HepG2 (cell line): ENCODE measurements around the gene CTNNA3. TPM values are rescaled to one million over a fixed set of nuclear protein-coding genes. Genes with fewer than 3 reads are reported as not detected.

ENCODE experiments used
- ATAC-seq: fragments of 200-7000 bp; cut with Tn5 transposase; 3 replicates; pipeline ENCODE4 v1.9.1; 2020; ENCODE audit warnings: mild to moderate bottlenecking, moderate library complexity
- BruUV-seq: library from RNA; stranded (reverse); fragments of 400-500 nt; replicated peaks from 2 replicates; lab custom pipeline; 2021; lab: Mats Ljungman, UMichigan
- CTCF ChIA-PET: fragments of 300-600 bp; formaldehyde crosslinking; extraction: SDS; loops from one replicate; lab custom pipeline; 2021; ENCODE audit warnings: low total read pairs, inconsistent platforms, low intra/inter-chr PET ratio; lab: Yijun Ruan, JAX
- POLR2A ChIA-PET: fragments of 350-600 bp; sonication (Branson Sonifier 250); formaldehyde crosslinking; loops from one replicate; lab custom pipeline; 2020; ENCODE audit warnings: antibody characterized with exemption, inconsistent platforms; lab: Yijun Ruan, JAX
- DNase-seq: peaks from one replicate; pipeline ENCODE4 v3.0.0-alpha.2; 2015; ENCODE audit warnings: low spot score
- FAIRE-seq: peaks from 3 replicates; lab custom pipeline; 2011; peaks lifted over from hg19 to GRCh38; lab: Jason Lieb, UNC
- H2AFZ ChIP-seq: one replicate; pipeline ENCODE4 v1.6.1; 2011; ENCODE audit warnings: low read length, inconsistent platforms
- H3K27ac ChIP-seq: fragments of 300-600 bp; 3 replicates; pipeline ENCODE4 v1.8.0; 2011; ENCODE audit warnings: mixed run types, mild to moderate bottlenecking, mixed read lengths, low read length, inconsistent platforms; ENCODE audit not compliant: insufficient read depth; ENCODE audit errors: extremely low read length
- H3K27me3 ChIP-seq, 2 experiments: fragments of 200-600 bp in 1 of 2; 2 replicates in 1 of 2; 3 replicates in 1 of 2; pipeline versions ENCODE4 v1.6.0 to v1.8.0; 2011; ENCODE audit warnings: low read length in 2 of 2, mild to moderate bottlenecking in 2 of 2, moderate library complexity in 2 of 2, inconsistent platforms in 1 of 2; ENCODE audit not compliant: insufficient read depth in 2 of 2, control insufficient read depth in 1 of 2
- H3K36me3 ChIP-seq, 2 experiments: fragments of 200-600 bp in 1 of 2; replicated peaks in 1 of 2; 2 replicates in 1 of 2; 3 replicates in 1 of 2; pipeline versions ENCODE4 v1.5.1 to v1.8.0; 2011; ENCODE audit warnings: low read length in 2 of 2, inconsistent platforms in 1 of 2; ENCODE audit not compliant: insufficient read depth in 2 of 2, control insufficient read depth in 1 of 2
- H3K4me1 ChIP-seq: 2 replicates; pipeline ENCODE4 v1.5.1; 2012; ENCODE audit warnings: low read length, inconsistent platforms; ENCODE audit not compliant: insufficient read depth
- H3K4me2 ChIP-seq: 2 replicates; pipeline ENCODE4 v1.6.0; 2011; ENCODE audit warnings: low read depth, low read length, inconsistent platforms
- H3K4me3 ChIP-seq, 3 experiments: fragments of 200-600 bp in 1 of 3; sonication (generic), shearing (Covaris generic) in 1 of 3; replicated peaks in 1 of 3; 2 replicates each; pipeline ENCODE4 v1.5.1; 2011 to 2016; ENCODE audit warnings: low read length in 3 of 3, inconsistent platforms in 2 of 3, low read depth in 2 of 3, mild to moderate bottlenecking in 2 of 3, control low read depth in 1 of 3, mixed read lengths in 1 of 3; ENCODE audit not compliant: insufficient read depth in 1 of 3
- H3K79me2 ChIP-seq: one replicate; pipeline ENCODE4 v1.6.1; 2011; ENCODE audit warnings: low read length, inconsistent platforms; ENCODE audit not compliant: insufficient read depth
- H3K9ac ChIP-seq: 2 replicates; pipeline ENCODE4 v1.6.0; 2011; ENCODE audit warnings: mild to moderate bottlenecking, low read depth, low read length, inconsistent platforms; ENCODE audit not compliant: insufficient read depth
- H3K9me3 ChIP-seq: 2 replicates; pipeline ENCODE4 v1.5.1; 2012; ENCODE audit warnings: mild to moderate bottlenecking, low read length
- H4K20me1 ChIP-seq: 2 replicates; pipeline ENCODE4 v1.6.0; 2011; ENCODE audit warnings: inconsistent platforms, mild to moderate bottlenecking, low read length, moderate library complexity; ENCODE audit not compliant: insufficient read depth
- ARID5B ChIP-seq: IDR thresholded peaks from 2 replicates; pipeline ENCODE4 v1.4.0; 2020; ENCODE audit warnings: mild to moderate bottlenecking, missing genetic modification reagents
- HNRNPK ChIP-seq: fragments of 200-400 bp; formaldehyde crosslinking; IDR thresholded peaks from 2 replicates; pipeline ENCODE4 v1.6.1; 2018; ENCODE audit warnings: low read length, low read depth, moderate library complexity, mild to moderate bottlenecking; ENCODE audit not compliant: poor library complexity, severe bottlenecking
- RXRB ChIP-seq: IDR thresholded peaks from 2 replicates; pipeline ENCODE4 v1.6.1; 2016; ENCODE audit warnings: borderline replicate concordance, missing genetic modification reagents, missing compliant biosample characterization
- YEATS2 ChIP-seq: sonication (generic); formaldehyde crosslinking; IDR thresholded peaks from 2 replicates; pipeline ENCODE4 v1.4.0; 2020; ENCODE audit warnings: missing genetic modification reagents, borderline replicate concordance
- ZMYM2 ChIP-seq: sonication (generic); formaldehyde crosslinking; IDR thresholded peaks from 2 replicates; pipeline ENCODE4 v1.8.0; 2022; ENCODE audit warnings: mild to moderate bottlenecking, missing genetic modification reagents
- ZNF331 ChIP-seq: sonication (generic); formaldehyde crosslinking; IDR thresholded peaks from 2 replicates; pipeline ENCODE4 v1.4.0; 2020; ENCODE audit warnings: missing genetic modification reagents
- ZNF441 ChIP-seq: sonication (generic); formaldehyde crosslinking; IDR thresholded peaks from 2 replicates; pipeline ENCODE4 v1.7.0; 2021; ENCODE audit warnings: missing genetic modification reagents, borderline replicate concordance
- ZNF644 ChIP-seq: IDR thresholded peaks from 2 replicates; pipeline ENCODE4 v1.6.1; 2016; ENCODE audit warnings: low read depth
- ZNF691 ChIP-seq: sonication (generic); formaldehyde crosslinking; IDR thresholded peaks from 2 replicates; pipeline ENCODE4 v1.4.0; 2020; ENCODE audit warnings: missing genetic modification reagents, low read depth, mild to moderate bottlenecking, borderline replicate concordance
- ZNF776 ChIP-seq: sonication (generic); formaldehyde crosslinking; IDR thresholded peaks from 2 replicates; pipeline ENCODE4 v1.4.0; 2020; ENCODE audit warnings: mild to moderate bottlenecking, missing genetic modification reagents
- in situ Hi-C: cut with HindIII; loops from 2 replicates; pipeline ENCODE4 v1.10.0; 2017; ENCODE audit warnings: low pct_unique_long_range_greater_than_20kb; ENCODE audit not compliant: extremely low pct_ligation_motif_present
- intact Hi-C: fragments of 100-400 bp; cut with micrococcal nuclease; formaldehyde crosslinking; loops from one replicate; pipeline ENCODE4 v1.10.0; 2022; ENCODE audit not compliant: unreplicated experiment
- polyA plus RNA-seq, 8 experiments: library from polyadenylated mRNA; depleted of rRNA in 3 of 8; stranded (reverse) in 7 of 8; unstranded in 1 of 8; fragments of >200 nt; fragmentation: Illumina TruSeq in 4 of 8; extraction: Trizol in 4 of 8; gene quantifications; 2 replicates each; pipeline versions ENCODE4 v1.2.1 to v1.2.3, GENCODE V29; 2011 to 2016; ENCODE audit warnings: low read depth in 4 of 8, missing spikeins in 1 of 8, mixed read lengths in 1 of 8; ENCODE audit not compliant: insufficient read depth in 1 of 8
- total RNA-seq, 5 experiments: library from RNA; depleted of rRNA; stranded (reverse); fragments of >200 nt; fragmentation: Illumina TruSeq; extraction: Trizol; gene quantifications; 2 replicates each; pipeline ENCODE4 v1.2.3, GENCODE V29; 2016; ENCODE audit warnings: low read depth in 1 of 5
- TF ChIP-seq, protein P1 (sequence below): sonication (generic); formaldehyde crosslinking; conservative IDR thresholded peaks from 2 replicates; pipeline ENCODE4 v1.4.0; 2020; ENCODE audit warnings: missing genetic modification reagents

The CTNNA3 gene
- total and polyA plus RNA-seq, 2 of the 13 experiments (the other 11 are each of a cell fraction or from before 2014, with no cell fraction given) = not detected

- FAIRE-seq = no peak
- in situ Hi-C loops (no loop called here), intact Hi-C loops (no loop called here)
- Histone ChIP-seq H4K20me1 (no peaks in the 10 kb centered on the region), H3K4me2 (no peak overlapping the region), H3K79me2 (no peaks in the 10 kb centered on the region), H3K4me3 (no peak overlapping the region), H3K27ac (no peak overlapping the region), H2AFZ (no peak overlapping the region), H3K27me3 (no peaks in the 10 kb centered on the region), H3K4me1 (no peaks in the 10 kb centered on the region), H3K36me3 (no peaks in the 10 kb centered on the region), H3K9me3 (no peaks in the 10 kb centered on the region), H3K9ac (no peak overlapping the region)
- DNase-seq = no peak
- TF ChIP-seq YEATS2 (CRISPR knock-in tag) (no peak), ZNF441 (CRISPR knock-in tag) (no peak), RXRB (no peak), ZNF644 (CRISPR knock-in tag) (no peak), ZNF776 (CRISPR knock-in tag) (no peak), ZMYM2 (CRISPR knock-in tag) (no peak), ZNF691 (CRISPR knock-in tag) (no peak), HNRNPK (no peak), ZNF331 (CRISPR knock-in tag) (no peak), ARID5B (CRISPR knock-in tag) (no peak)
- TF ChIP-seq, protein P1, sequence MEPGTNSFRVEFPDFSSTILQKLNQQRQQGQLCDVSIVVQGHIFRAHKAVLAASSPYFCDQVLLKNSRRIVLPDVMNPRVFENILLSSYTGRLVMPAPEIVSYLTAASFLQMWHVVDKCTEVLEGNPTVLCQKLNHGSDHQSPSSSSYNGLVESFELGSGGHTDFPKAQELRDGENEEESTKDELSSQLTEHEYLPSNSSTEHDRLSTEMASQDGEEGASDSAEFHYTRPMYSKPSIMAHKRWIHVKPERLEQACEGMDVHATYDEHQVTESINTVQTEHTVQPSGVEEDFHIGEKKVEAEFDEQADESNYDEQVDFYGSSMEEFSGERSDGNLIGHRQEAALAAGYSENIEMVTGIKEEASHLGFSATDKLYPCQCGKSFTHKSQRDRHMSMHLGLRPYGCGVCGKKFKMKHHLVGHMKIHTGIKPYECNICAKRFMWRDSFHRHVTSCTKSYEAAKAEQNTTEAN (CRISPR knock-in tag) = no peak
- ChIA-PET POLR2A (no interaction called here), CTCF (no interaction called here)
- no peak for ATAC-seq
- no TSS peak for BruUV-seq
Observed at GRCh38 chr10:66209025-66209424, 1487.0 kb downstream of the CTNNA3 start.
